HCT116 (cell line): Measurements from ENCODE around the gene CHD1.

Experiments used
- CTCF ChIP-seq, 3 experiments: fragments of 200-600 bp in 1 of 3; sonication (generic) in 1 of 3; IDR thresholded peaks in 2 of 3; conservative IDR thresholded peaks in 1 of 3; 2 replicates each; pipeline ENCODE4 v1.5.1; 2012 to 2017; ENCODE audit warnings: low read depth in 2 of 3, low read length in 2 of 3, antibody characterized with exemption in 1 of 3, borderline replicate concordance in 1 of 3, control low read depth in 1 of 3, mild to moderate bottlenecking in 1 of 3, mixed read lengths in 1 of 3, mixed run types in 1 of 3, moderate library complexity in 1 of 3; ENCODE audit not compliant: insufficient read depth in 1 of 3
- EZH2 ChIP-seq: fragments of 200-600 bp; sonication (generic); IDR thresholded peaks from 2 replicates; pipeline ENCODE4 v1.6.1; 2017; ENCODE audit warnings: antibody characterized with exemption, mixed run types

GRCh38 chr5:98844865-98845264 lies 83.9 kb downstream of the CHD1 start:
- TF ChIP-seq CTCF (IDR thresholded peaks at IDR 0.05 in 2 of 3, conservative IDR thresholded peaks at IDR 0.05 in 1 of 3; ENCODE audit: borderline replicate concordance in 1 of 3, insufficient read depth in 1 of 3, low read depth in 2 of 3, low read length in 2 of 3), result no peak
- no peak for TF ChIP-seq EZH2
